GM18498 (cell line): Measurements from ENCODE around the gene CKS1B.

Experiments
- ATAC-seq: cut with Tn5 transposase; IDR thresholded peaks from one replicate; pipeline ENCODE4 v1.9.1; 2021; ENCODE audit warnings: mild to moderate bottlenecking, moderate library complexity; ENCODE audit not compliant: unreplicated experiment

Gene CKS1B

GRCh38 chr1:154945160-154945961, 29.1 kb upstream of the CKS1B start:
- no peak for ATAC-seq

- ATAC-seq = no peak
These were observed 28.3 kb upstream of the CKS1B start for GRCh38 chr1:154945962-154946850.

- ATAC-seq = no peak
These were observed 26.4 kb upstream of the CKS1B start for GRCh38 chr1:154948079-154948478.

- no peak for ATAC-seq
These were observed 22.4 kb upstream of the CKS1B start for GRCh38 chr1:154951901-154952657.

GRCh38 chr1:154952664-154953063, 21.8 kb upstream of the CKS1B start:
- no peak for ATAC-seq

GRCh38 chr1:154953611-154954038, 20.9 kb upstream of the CKS1B start:
- no peak for ATAC-seq

GRCh38 chr1:154954541-154954940, 19.9 kb upstream of the CKS1B start:
- no peak for ATAC-seq

GRCh38 chr1:154955039-154955717, 19.3 kb upstream of the CKS1B start:
- peak; percentile 58 for ATAC-seq

- peak; percentile 70 for ATAC-seq
These were observed 18.6 kb upstream of the CKS1B start, which contains the start of gene PBXIP1 for GRCh38 chr1:154955718-154956543. Gene PBXIP1 (minus strand): TSS chr1:154956099. CDS start chr1:154953721, 2,378 bp downstream.

- ATAC-seq = no peak
These were observed 17.9 kb upstream of the CKS1B start for GRCh38 chr1:154956544-154956941.

GRCh38 chr1:154957091-154957657, 17.3 kb upstream of the CKS1B start:
- no peak for ATAC-seq

- ATAC-seq = no peak
These were observed 16.4 kb upstream of the CKS1B start for GRCh38 chr1:154958036-154958435.

- no peak for ATAC-seq
These were observed 15.6 kb upstream of the CKS1B start for GRCh38 chr1:154958681-154959425.

- no peak for ATAC-seq
These were observed 15.1 kb upstream of the CKS1B start for GRCh38 chr1:154959426-154959780.

GRCh38 chr1:154960446-154961136, 13.9 kb upstream of the CKS1B start:
- ATAC-seq = no peak

GRCh38 chr1:154961207-154962155, 13.0 kb upstream of the CKS1B start, which contains the start of gene PYGO2:
Gene PYGO2 (minus strand): TSS chr1:154961782. CDS start chr1:154961576, 206 bp downstream.
- peak; percentile 78 for ATAC-seq
